ENCODE measurements around the gene DPEP3. TPM values are rescaled to one million over a fixed set of nuclear protein-coding genes. Genes with fewer than 3 reads are reported as not detected.

DPEP3 gene
- total RNA-seq, 1 donor from 2014 or later: not detected

DNA sequence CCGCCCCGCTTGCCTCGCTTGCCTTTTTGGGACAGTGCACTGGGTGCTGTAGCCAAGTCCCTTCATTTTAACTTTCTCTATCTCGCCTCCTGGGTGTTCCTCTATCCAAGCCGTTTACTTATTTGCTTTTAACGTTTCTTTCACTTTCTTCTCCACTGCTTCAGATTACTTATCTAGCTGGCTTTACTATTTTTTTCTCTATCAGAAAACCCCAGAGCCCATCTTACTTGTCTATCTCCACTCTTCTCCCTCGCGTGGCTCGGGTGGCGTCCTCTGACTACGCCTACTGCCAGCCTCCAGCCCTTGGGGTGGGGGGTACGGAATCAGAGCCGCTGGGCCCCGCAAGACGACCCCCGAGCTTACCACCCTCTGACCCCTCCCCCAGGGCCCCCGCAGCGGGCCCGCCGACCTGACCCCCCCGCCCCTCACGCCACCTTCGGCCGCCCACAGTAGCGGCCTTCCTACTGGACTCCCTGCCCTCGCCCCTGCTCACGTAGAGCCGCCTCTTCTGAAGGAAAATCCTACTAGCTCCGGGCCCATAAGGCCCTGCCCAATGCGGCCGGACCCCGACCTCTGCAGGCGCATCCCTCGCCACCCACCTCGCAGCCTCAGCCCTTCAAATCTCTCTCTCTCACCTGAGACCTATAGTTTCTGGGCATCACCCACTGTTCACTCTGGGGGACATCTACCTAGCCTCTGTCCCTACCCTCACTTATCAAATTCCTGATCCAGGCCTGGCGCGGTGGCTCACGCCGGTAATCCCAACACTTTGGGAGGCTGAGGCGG is 10.9 kb downstream of the DPEP3 start:
- FAIRE-seq (no peak), DNase-seq (ENCODE audit: low read depth) (no peak)
- Histone ChIP-seq H3K36me3 (ENCODE audit: control insufficient read depth, insufficient read depth, low read length) (no peaks in the 10 kb centered on the region), H3K27me3 (ENCODE audit: control insufficient read depth, insufficient read depth, low read length) (no peaks in the 10 kb centered on the region), H3K4me3 (ENCODE audit: low read depth, low read length) (peak overlapping the region; percentile 87)
- TF ChIP-seq, protein P1, sequence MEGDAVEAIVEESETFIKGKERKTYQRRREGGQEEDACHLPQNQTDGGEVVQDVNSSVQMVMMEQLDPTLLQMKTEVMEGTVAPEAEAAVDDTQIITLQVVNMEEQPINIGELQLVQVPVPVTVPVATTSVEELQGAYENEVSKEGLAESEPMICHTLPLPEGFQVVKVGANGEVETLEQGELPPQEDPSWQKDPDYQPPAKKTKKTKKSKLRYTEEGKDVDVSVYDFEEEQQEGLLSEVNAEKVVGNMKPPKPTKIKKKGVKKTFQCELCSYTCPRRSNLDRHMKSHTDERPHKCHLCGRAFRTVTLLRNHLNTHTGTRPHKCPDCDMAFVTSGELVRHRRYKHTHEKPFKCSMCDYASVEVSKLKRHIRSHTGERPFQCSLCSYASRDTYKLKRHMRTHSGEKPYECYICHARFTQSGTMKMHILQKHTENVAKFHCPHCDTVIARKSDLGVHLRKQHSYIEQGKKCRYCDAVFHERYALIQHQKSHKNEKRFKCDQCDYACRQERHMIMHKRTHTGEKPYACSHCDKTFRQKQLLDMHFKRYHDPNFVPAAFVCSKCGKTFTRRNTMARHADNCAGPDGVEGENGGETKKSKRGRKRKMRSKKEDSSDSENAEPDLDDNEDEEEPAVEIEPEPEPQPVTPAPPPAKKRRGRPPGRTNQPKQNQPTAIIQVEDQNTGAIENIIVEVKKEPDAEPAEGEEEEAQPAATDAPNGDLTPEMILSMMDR (IDR thresholded peaks at IDR 0.05; ENCODE audit: insufficient read depth, low read length, severe bottlenecking): no peak

DNA sequence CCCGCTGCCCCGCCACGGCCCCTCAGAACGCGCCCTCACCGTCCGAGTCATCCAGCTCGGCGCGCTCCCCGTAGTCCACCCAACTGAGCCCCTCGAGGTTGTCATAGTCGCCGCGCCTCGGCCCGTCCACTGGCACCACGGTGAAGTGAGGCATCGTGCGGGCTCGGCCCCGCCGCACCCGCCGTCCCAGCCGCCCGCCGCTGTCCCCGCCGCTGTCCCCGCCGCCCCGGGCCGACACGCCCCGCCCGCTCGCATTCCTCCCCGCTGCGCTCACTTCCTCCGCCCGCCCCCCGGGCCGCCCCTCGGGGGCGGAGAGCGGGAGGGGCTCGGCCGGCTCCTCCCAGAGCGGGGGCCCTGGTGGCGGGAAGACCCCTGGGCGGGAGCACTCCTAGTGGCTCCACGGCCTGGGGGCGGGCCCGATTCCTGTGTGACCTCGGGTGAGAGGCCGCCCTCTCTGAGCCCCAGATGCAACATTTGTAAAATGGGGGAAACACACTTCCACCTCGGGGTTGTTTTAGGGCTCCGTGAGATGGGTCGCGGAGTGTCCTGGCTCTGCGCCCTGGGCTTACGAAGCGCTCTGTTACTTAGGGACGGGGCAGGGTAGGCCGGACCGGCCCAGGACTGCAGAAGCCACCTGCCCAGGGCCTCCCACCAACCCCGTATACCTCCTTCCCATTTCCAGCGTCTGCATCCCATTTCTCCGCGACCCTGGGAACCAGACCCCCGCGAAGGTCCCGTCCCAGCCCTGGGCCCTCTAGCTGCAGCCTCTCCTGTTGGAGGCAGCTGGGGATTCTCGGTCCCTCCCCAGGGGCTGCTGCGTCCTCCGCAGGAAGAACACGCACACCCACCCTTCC is 11.7 kb downstream of the DPEP3 start, which contains the start of gene SLC12A4:
SLC12A4 (minus strand) TSS at position 238 of the 854 bp plus-strand sequence; CDS start at position 154, 84 bp downstream.
- Histone ChIP-seq H3K4me3 (ENCODE audit: low read depth, low read length) (peak within 1 kb of the TSS; percentile 87), H3K27me3 (ENCODE audit: control insufficient read depth, insufficient read depth, low read length) (no peaks in the 10 kb centered on the region), H3K36me3 (ENCODE audit: control insufficient read depth, insufficient read depth, low read length) (peaks cover under 1% of the 10 kb centered on the region)
- TF ChIP-seq, protein P1 (IDR thresholded peaks at IDR 0.05; ENCODE audit: insufficient read depth, low read length, severe bottlenecking): peak; percentile 9
- DNase-seq (ENCODE audit: low read depth) (peak; percentile 33), FAIRE-seq (no peak)

DNA sequence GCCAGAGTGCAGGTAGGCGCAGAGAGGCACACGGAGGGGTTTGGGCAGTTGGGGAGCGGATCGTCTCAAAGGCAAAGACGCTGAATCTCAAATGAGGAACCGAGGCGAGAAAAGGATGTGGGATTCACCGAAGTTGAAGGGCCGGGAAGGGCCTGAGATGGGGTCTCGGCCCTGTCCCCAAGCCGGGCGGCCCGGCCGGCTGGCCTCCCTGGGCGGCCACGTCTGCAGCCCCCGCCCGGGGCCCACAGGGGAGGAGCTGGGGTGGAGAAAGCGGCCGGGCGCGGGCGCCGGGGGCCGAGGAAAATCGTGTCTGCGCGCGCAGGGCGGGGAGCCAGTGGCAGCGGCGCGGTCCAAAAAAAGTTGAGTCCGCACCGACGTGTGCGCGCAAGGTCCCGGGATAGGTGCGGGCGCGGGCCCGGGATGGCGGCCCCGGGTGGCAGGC is 12.3 kb downstream of the DPEP3 start:
- Histone ChIP-seq H3K4me3 (ENCODE audit: low read depth, low read length) (peak overlapping the region; percentile 87), H3K27me3 (ENCODE audit: control insufficient read depth, insufficient read depth, low read length) (no peaks in the 10 kb centered on the region), H3K36me3 (ENCODE audit: control insufficient read depth, insufficient read depth, low read length) (peaks cover 7% of the 10 kb centered on the region)
- FAIRE-seq: no peak
- TF ChIP-seq, protein P1 (IDR thresholded peaks at IDR 0.05; ENCODE audit: insufficient read depth, low read length, severe bottlenecking): no peak
- DNase-seq (ENCODE audit: low read depth): no peak

DNA sequence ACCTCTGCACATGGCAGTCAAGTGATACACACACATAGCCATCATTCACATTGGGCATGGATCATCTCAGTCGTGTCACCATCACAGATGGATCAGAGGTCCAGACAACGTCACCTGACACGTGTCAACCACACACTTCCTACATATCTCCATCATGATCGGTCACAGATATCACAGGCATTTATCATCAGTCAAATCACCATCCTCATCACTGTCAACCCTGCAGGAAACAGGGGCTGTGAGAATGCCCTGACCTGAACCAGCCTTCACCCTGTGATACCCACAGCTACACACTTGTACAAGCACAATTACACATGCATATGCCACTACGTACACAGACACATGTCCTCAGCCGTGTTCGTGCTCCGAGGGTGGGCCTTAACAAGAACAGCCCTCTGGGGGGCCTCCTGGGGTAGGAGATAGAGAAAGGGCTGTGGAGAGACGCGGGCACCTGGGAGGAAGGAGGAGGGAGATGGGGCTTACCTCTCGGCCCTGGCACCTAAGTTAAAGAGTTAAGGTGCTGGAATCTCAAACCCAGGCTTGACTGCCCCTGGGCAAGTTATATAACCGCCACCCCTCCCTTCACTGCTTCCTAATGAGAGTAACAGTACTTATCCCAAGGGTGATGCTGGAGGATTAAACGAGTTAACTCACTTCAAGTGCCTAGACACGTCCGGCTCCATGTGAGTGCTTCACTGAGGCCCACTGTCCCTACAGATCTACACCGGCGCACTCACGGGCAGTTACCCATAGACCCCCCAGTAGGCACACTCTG is 12.9 kb downstream of the DPEP3 start:
- FAIRE-seq (no peak), DNase-seq (ENCODE audit: low read depth) (peak; percentile 45)
- TF ChIP-seq, protein P1 (IDR thresholded peaks at IDR 0.05; ENCODE audit: insufficient read depth, low read length, severe bottlenecking): no peak

DNA sequence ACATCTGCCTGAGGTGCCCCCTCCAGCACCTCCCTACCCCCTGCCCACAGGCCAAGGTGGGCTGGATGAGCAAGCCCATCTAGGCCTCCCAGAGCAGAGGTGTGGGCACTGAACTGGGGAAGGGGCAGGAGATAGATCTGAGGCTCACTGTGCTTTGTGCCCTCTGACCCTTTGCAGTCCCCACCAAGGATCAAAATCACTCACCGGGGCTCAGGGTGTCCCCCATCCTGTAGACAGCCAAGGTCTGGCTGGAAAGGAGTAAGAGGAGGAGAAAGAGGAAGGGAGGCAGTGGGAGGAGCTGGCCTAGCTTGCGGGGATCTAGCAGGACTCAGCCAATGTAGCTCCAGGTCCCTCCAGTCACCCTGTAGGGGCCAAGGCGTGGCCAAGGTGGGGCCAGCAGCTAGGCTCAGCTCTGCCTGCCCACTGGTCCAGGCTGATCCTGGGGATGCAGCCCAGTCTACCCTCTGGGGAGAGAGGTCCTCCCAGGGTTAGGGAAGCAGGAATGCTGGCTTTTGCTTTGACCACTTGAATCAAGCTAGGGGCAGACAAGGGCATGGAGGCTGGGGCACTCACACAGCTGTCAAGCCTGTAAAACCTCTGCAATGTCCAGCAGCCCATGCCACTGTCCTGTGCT is 13.6 kb downstream of the DPEP3 start:
- TF ChIP-seq, protein P1 (IDR thresholded peaks at IDR 0.05; ENCODE audit: insufficient read depth, low read length, severe bottlenecking): no peak
- Histone ChIP-seq H3K4me3 (ENCODE audit: low read depth, low read length) (peak overlapping the region; percentile 87), H3K27me3 (ENCODE audit: control insufficient read depth, insufficient read depth, low read length) (no peaks in the 10 kb centered on the region), H3K36me3 (ENCODE audit: control insufficient read depth, insufficient read depth, low read length) (peaks cover 10% of the 10 kb centered on the region)
- FAIRE-seq: no peak
- DNase-seq (ENCODE audit: low read depth): peak; percentile 64

More for the DNA sequence above, 12.9 kb downstream of the DPEP3 start:
- peaks cover 10% of the 10 kb centered on the region for H3K36me3 ChIP-seq (ENCODE audit: control insufficient read depth, insufficient read depth, low read length)
- H3K27me3 ChIP-seq (ENCODE audit: control insufficient read depth, insufficient read depth, low read length): no peaks in the 10 kb centered on the region
- H3K4me3 ChIP-seq (ENCODE audit: low read depth, low read length): peak overlapping the region; percentile 87
